NB4 (cell line): Measurements from ENCODE around the gene GMDS.

ENCODE experiments used
- CTCF ChIP-seq: IDR thresholded peaks from one replicate; pipeline ENCODE4 v1.5.1; 2012; ENCODE audit warnings: low read depth, low read length
- MYC ChIP-seq: IDR thresholded peaks from 2 replicates; pipeline ENCODE4 v1.6.1; 2011; ENCODE audit warnings: low read depth, low read length
- POLR2A ChIP-seq: IDR thresholded peaks from 2 replicates; pipeline ENCODE4 v1.6.1; 2011; ENCODE audit warnings: mild to moderate bottlenecking; ENCODE audit not compliant: insufficient read length; ENCODE audit errors: extremely low read depth
- TF ChIP-seq, protein P1 (sequence below): IDR thresholded peaks from 2 replicates; pipeline ENCODE4 v1.6.1; 2011; ENCODE audit warnings: low read depth, low read length

- no peak for TF ChIP-seq CTCF
- TF ChIP-seq, protein P1, sequence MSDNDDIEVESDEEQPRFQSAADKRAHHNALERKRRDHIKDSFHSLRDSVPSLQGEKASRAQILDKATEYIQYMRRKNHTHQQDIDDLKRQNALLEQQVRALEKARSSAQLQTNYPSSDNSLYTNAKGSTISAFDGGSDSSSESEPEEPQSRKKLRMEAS, result no peak
- TF ChIP-seq POLR2A, result no peak
- no peak for TF ChIP-seq MYC
These were observed 508.9 kb downstream of the GMDS start for GRCh38 chr6:1736346-1737105.
